GM12878 (cell line): ENCODE data around the gene AKT3. TPM values are rescaled to one million over a fixed set of nuclear protein-coding genes. Genes with fewer than 3 reads are reported as not detected.

ENCODE experiments used
- ATAC-seq: fragments of 200-7000 bp; cut with Tn5 transposase; 3 replicates; pipeline ENCODE4 v1.9.1; 2020; ENCODE audit warnings: mild to moderate bottlenecking, moderate library complexity
- BruUV-seq: library from RNA; stranded (reverse); fragments of 400-500 nt; replicated peaks from 2 replicates; lab custom pipeline; 2021; lab: Mats Ljungman, UMichigan
- CTCF ChIA-PET: fragments of 300-600 bp; sonication (Branson Sonifier 250); formaldehyde crosslinking; extraction: SDS; loops from one replicate; lab custom pipeline; 2021; ENCODE audit warnings: inconsistent platforms; lab: Yijun Ruan, JAX
- POLR2A ChIA-PET: fragments of 350-600 bp; formaldehyde crosslinking; extraction: SDS; loops from one replicate; lab custom pipeline; 2021; ENCODE audit warnings: inconsistent platforms; lab: Charles Lee
- RAD21 ChIA-PET: fragments of 300-600 bp; sonication (Branson Sonifier 250); formaldehyde crosslinking; loops from one replicate; lab custom pipeline; 2023; ENCODE audit warnings: antibody characterized with exemption; ENCODE audit not compliant: unreplicated experiment; lab: Charles Lee
- SMC1A ChIA-PET: fragments of 300-600 bp; sonication (Branson Sonifier 250); formaldehyde crosslinking; loops from one replicate; lab custom pipeline; 2023; ENCODE audit not compliant: unreplicated experiment, uncharacterized antibody; lab: Charles Lee
- DNase-seq: peaks from one replicate; pipeline ENCODE4 v3.0.0-alpha.2; 2011; ENCODE audit warnings: low read depth, low spot score
- FAIRE-seq: peaks from 3 replicates; lab custom pipeline; 2011; peaks lifted over from hg19 to GRCh38; lab: Jason Lieb, UNC
- H2AFZ ChIP-seq: 2 replicates; pipeline ENCODE4 v1.6.0; 2011; ENCODE audit warnings: low read depth, low read length, control low read depth; ENCODE audit not compliant: control insufficient read depth
- H3K27ac ChIP-seq: 2 replicates; pipeline ENCODE4 v1.5.1; 2011; ENCODE audit warnings: control low read depth; ENCODE audit not compliant: control insufficient read depth, insufficient read depth
- H3K27me3 ChIP-seq, 2 experiments: replicated peaks in 1 of 2; 2 replicates each; pipeline versions ENCODE4 v1.6.0 to v1.6.1; 2011; ENCODE audit warnings: low read length in 1 of 2; ENCODE audit not compliant: control insufficient read depth in 2 of 2, insufficient read depth in 2 of 2
- H3K36me3 ChIP-seq, 2 experiments: 2 replicates each; pipeline ENCODE4 v1.5.1; 2011; ENCODE audit warnings: low read length in 1 of 2; ENCODE audit not compliant: control insufficient read depth in 2 of 2, insufficient read depth in 2 of 2
- H3K4me1 ChIP-seq: 2 replicates; pipeline ENCODE4 v1.6.1; 2011; ENCODE audit warnings: mild to moderate bottlenecking, low read length, moderate library complexity, mixed read lengths; ENCODE audit not compliant: control insufficient read depth, insufficient read depth
- H3K4me2 ChIP-seq: 2 replicates; pipeline ENCODE4 v1.6.0; 2011; ENCODE audit warnings: control low read depth; ENCODE audit not compliant: control insufficient read depth, insufficient read depth
- H3K4me3 ChIP-seq: fragments of 200-600 bp; sonication (generic); 2 replicates; pipeline ENCODE4 v1.5.1; 2016
- H3K79me2 ChIP-seq: 2 replicates; pipeline ENCODE4 v1.6.0; 2011; ENCODE audit warnings: low read length; ENCODE audit not compliant: control insufficient read depth, insufficient read depth
- H3K9ac ChIP-seq: 2 replicates; pipeline ENCODE4 v1.8.0; 2011; ENCODE audit warnings: low read length, control low read depth, mixed read lengths; ENCODE audit not compliant: control insufficient read depth, insufficient read depth
- H3K9me3 ChIP-seq: replicated peaks from 3 replicates; pipeline ENCODE4 v1.5.1; 2011; ENCODE audit warnings: mild to moderate bottlenecking, low read length; ENCODE audit not compliant: control insufficient read depth, insufficient read depth
- H4K20me1 ChIP-seq: 2 replicates; pipeline ENCODE4 v1.6.0; 2011; ENCODE audit not compliant: control insufficient read depth, insufficient read depth
- BRCA1 ChIP-seq: IDR thresholded peaks from 2 replicates; pipeline ENCODE4 v1.6.1; 2011; ENCODE audit warnings: low read depth, low read length, improper control_type of control experiment
- CHD4 ChIP-seq: fragments of 200-600 bp; sonication (generic); IDR thresholded peaks from 2 replicates; pipeline ENCODE4 v1.6.1; 2016; ENCODE audit warnings: mild to moderate bottlenecking
- EP300 ChIP-seq, 2 experiments: fragments of 150-350 bp in 1 of 2; IDR thresholded peaks; 2 replicates each; pipeline ENCODE4 v1.6.1; 2011 to 2012; ENCODE audit warnings: low read depth in 2 of 2, low read length in 2 of 2, borderline replicate concordance in 1 of 2, improper control_type of control experiment in 1 of 2, inconsistent platforms in 1 of 2; ENCODE audit not compliant: control insufficient read depth in 1 of 2
- HDGF ChIP-seq: fragments of 450-650 bp; IDR thresholded peaks from 2 replicates; pipeline ENCODE4 v1.6.1; 2016; ENCODE audit warnings: antibody characterized with exemption
- NR2C1 ChIP-seq: fragments of 450-650 bp; IDR thresholded peaks from 2 replicates; pipeline ENCODE4 v1.6.1; 2017; ENCODE audit warnings: antibody characterized with exemption, mild to moderate bottlenecking, moderate library complexity
- PAX8 ChIP-seq: fragments of 450-650 bp; IDR thresholded peaks from 2 replicates; pipeline ENCODE4 v1.6.1; 2017; ENCODE audit warnings: mild to moderate bottlenecking, moderate library complexity
- RCOR1 ChIP-seq: conservative IDR thresholded peaks from 2 replicates; pipeline ENCODE4 v1.6.1; 2012; ENCODE audit warnings: low read depth, low read length, improper control_type of control experiment
- RELA ChIP-seq: fragments of 450-650 bp; IDR thresholded peaks from 2 replicates; pipeline ENCODE4 v1.8.0; 2014; ENCODE audit warnings: borderline replicate concordance; ENCODE audit not compliant: partially characterized antibody
- SMAD1 ChIP-seq: fragments of 450-650 bp; IDR thresholded peaks from 2 replicates; pipeline ENCODE4 v1.6.1; 2018; ENCODE audit warnings: mild to moderate bottlenecking, low read depth; ENCODE audit not compliant: partially characterized antibody
- SRF ChIP-seq, 2 experiments: IDR thresholded peaks; 2 replicates each; pipeline ENCODE4 v1.6.1; 2011; ENCODE audit warnings: low read depth in 2 of 2, low read length in 2 of 2, mild to moderate bottlenecking in 1 of 2, moderate library complexity in 1 of 2
- TCF7 ChIP-seq: IDR thresholded peaks from 2 replicates; pipeline ENCODE4 v1.6.1; 2014; ENCODE audit warnings: antibody characterized with exemption, borderline replicate concordance
- ZNF592 ChIP-seq: fragments of 450-650 bp; IDR thresholded peaks from 2 replicates; pipeline ENCODE4 v1.6.1; 2017; ENCODE audit warnings: mild to moderate bottlenecking, moderate library complexity
- ZNF687 ChIP-seq: fragments of 450-650 bp; IDR thresholded peaks from 2 replicates; pipeline ENCODE4 v1.6.1; 2017; ENCODE audit warnings: mild to moderate bottlenecking, moderate library complexity
- WGBS: methylation state at CpG from one replicate; pipeline ENCODE4 v1.1.6; 2016; ENCODE audit warnings: low lambda C conversion rate; ENCODE audit not compliant: insufficient replicate concordance, insufficient coverage; ENCODE audit errors: missing lambda C conversion rate; 5-methylcytosine and 5-hydroxymethylcytosine counted together
- in situ Hi-C: fragments of 300-500 bp; cut with MboI; formaldehyde crosslinking; loops from 9 replicates; pipeline ENCODE4 v1.14.3; 2018; ENCODE audit warnings: mixed read lengths
- intact Hi-C: fragments of 100-400 bp; cut with micrococcal nuclease; formaldehyde crosslinking; loops from one replicate; pipeline ENCODE4 v1.14.2; 2022; ENCODE audit not compliant: unreplicated experiment
- polyA plus RNA-seq, 11 experiments: library from polyadenylated mRNA; depleted of rRNA in 4 of 11; unstranded in 6 of 11; stranded (reverse) in 5 of 11; fragments of >200 nt; fragmentation: Nextera tagmentation in 4 of 11; fragmentation: Illumina TruSeq in 1 of 11; extraction: Ambion mirVana in 4 of 11; extraction: Trizol in 1 of 11; gene quantifications; 1 replicate in 1 of 11; 2 replicates in 10 of 11; pipeline versions ENCODE4 v1.2.1 to v1.2.3, GENCODE V29; 2011 to 2016; ENCODE audit warnings: inconsistent platforms in 2 of 11, missing spikeins in 2 of 11, low read depth in 1 of 11
- total RNA-seq, 4 experiments: library from RNA; depleted of rRNA in 3 of 4; stranded (reverse); fragments of >200 nt in 3 of 4; fragmentation: Illumina TruSeq in 1 of 4; extraction: Trizol in 1 of 4; gene quantifications; 2 replicates each; pipeline versions ENCODE4 v1.2.1 to v1.2.3, GENCODE V29; 2013 to 2021
- TF ChIP-seq, protein P1 (sequence below): fragments of 450-650 bp; IDR thresholded peaks from 2 replicates; pipeline ENCODE4 v1.6.1; 2017; ENCODE audit warnings: borderline replicate concordance

AKT3 gene
- total and polyA plus RNA-seq, 10 of the 15 experiments (the other 5 are each of a cell fraction or from before 2014, with no cell fraction given): 0.03 to 0.56 (median 0.19) TPM

- no peak overlapping the region for H3K9ac ChIP-seq
- ChIA-PET RAD21 (no interaction called here), SMC1A (interaction anchor here (0.7 kb wide), 1 partner anchor 603 kb away, joined by 3 read pairs; no protein-coding TSS in a partner anchor), CTCF (interaction anchor here (0.9 kb wide), 1 partner anchor 16 kb away, joined by 3 read pairs; no protein-coding TSS in a partner anchor), POLR2A (no interaction called here)
- H4K20me1 ChIP-seq: no peaks in the 10 kb centered on the region
- no peaks in the 10 kb centered on the region for H3K36me3 ChIP-seq
- no peak overlapping the region for H3K4me3 ChIP-seq
- H3K4me2 ChIP-seq: no peak overlapping the region
- no peak overlapping the region for H3K27ac ChIP-seq
- H2AFZ ChIP-seq: no peak overlapping the region
- H3K79me2 ChIP-seq: no peaks in the 10 kb centered on the region
- H3K27me3 ChIP-seq: no peaks in the 10 kb centered on the region
- DNase-seq (no peak), FAIRE-seq (no peak), ATAC-seq (no peak)
- intact Hi-C loops: no loop called here
- WGBS: 97% methylated on average over 11 of the region's 11 CpGs
- no peaks in the 10 kb centered on the region for H3K9me3 ChIP-seq
- in situ Hi-C loops: no loop called here
- H3K4me1 ChIP-seq: no peaks in the 10 kb centered on the region
- BruUV-seq: no TSS peak
- TF ChIP-seq SMAD1 (no peak), NR2C1 (no peak), TCF7 (no peak), RELA (no peak), HDGF (no peak), BRCA1 (no peak), PAX8 (no peak), EP300 (IDR thresholded peaks at IDR 0.05; ENCODE audit: borderline replicate concordance in 1 of 2, control insufficient read depth in 1 of 2, low read depth in 2 of 2, low read length in 2 of 2) (no peak), SRF (IDR thresholded peaks at IDR 0.05; ENCODE audit: low read depth in 2 of 2, low read length in 2 of 2) (no peak), ZNF592 (no peak), RCOR1 (no peak), ZNF687 (no peak), CHD4 (no peak)
- TF ChIP-seq, protein P1, sequence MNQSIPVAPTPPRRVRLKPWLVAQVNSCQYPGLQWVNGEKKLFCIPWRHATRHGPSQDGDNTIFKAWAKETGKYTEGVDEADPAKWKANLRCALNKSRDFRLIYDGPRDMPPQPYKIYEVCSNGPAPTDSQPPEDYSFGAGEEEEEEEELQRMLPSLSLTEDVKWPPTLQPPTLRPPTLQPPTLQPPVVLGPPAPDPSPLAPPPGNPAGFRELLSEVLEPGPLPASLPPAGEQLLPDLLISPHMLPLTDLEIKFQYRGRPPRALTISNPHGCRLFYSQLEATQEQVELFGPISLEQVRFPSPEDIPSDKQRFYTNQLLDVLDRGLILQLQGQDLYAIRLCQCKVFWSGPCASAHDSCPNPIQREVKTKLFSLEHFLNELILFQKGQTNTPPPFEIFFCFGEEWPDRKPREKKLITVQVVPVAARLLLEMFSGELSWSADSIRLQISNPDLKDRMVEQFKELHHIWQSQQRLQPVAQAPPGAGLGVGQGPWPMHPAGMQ: no peak
Observed at GRCh38 chr1:243455760-243456651, 394.0 kb downstream of the AKT3 start.
